Loucy (cell line): Measurements from ENCODE around the gene WWOX.

Experiments used
- H2AFZ ChIP-seq: fragments of 200-600 bp; sonication (generic); 2 replicates; pipeline ENCODE4 v1.6.0; 2016; ENCODE audit warnings: antibody characterized with exemption, mild to moderate bottlenecking, low read length, moderate library complexity
- H3F3A ChIP-seq: fragments of 200-600 bp; 2 replicates; pipeline ENCODE4 v1.6.0; 2016; ENCODE audit warnings: antibody characterized with exemption, low read depth, mild to moderate bottlenecking
- H3K27me3 ChIP-seq: fragments of 200-600 bp; sonication (generic); 2 replicates; pipeline ENCODE4 v1.6.1; 2014; ENCODE audit warnings: low read length, mild to moderate bottlenecking; ENCODE audit not compliant: insufficient read depth, poor library complexity, severe bottlenecking
- H3K36me3 ChIP-seq: fragments of 200-600 bp; sonication (generic); 2 replicates; pipeline ENCODE4 v1.6.1; 2016; ENCODE audit warnings: low read length; ENCODE audit not compliant: insufficient read depth
- H3K4me1 ChIP-seq: fragments of 200-600 bp; sonication (generic); 2 replicates; pipeline ENCODE4 v1.5.1; 2014; ENCODE audit warnings: low read length, mild to moderate bottlenecking; ENCODE audit not compliant: insufficient read depth, poor library complexity, severe bottlenecking
- H3K4me2 ChIP-seq: fragments of 200-600 bp; sonication (generic); 2 replicates; pipeline ENCODE4 v1.6.0; 2014; ENCODE audit warnings: antibody characterized with exemption, low read length, low read depth, mild to moderate bottlenecking; ENCODE audit not compliant: poor library complexity, severe bottlenecking
- H3K4me3 ChIP-seq: fragments of 200-600 bp; sonication (generic); 2 replicates; pipeline ENCODE4 v1.5.1; 2014; ENCODE audit warnings: low read length, mild to moderate bottlenecking, mixed read lengths; ENCODE audit not compliant: poor library complexity, severe bottlenecking
- H3K79me2 ChIP-seq: fragments of 200-600 bp; sonication (generic); 2 replicates; pipeline ENCODE4 v1.6.1; 2014; ENCODE audit warnings: low read length; ENCODE audit not compliant: insufficient read depth
- H3K9ac ChIP-seq: fragments of 200-600 bp; sonication (generic); 2 replicates; pipeline ENCODE4 v1.6.0; 2014; ENCODE audit warnings: mild to moderate bottlenecking, low read depth, low read length, moderate library complexity; ENCODE audit not compliant: poor library complexity, severe bottlenecking
- H3K9me2 ChIP-seq: fragments of 200-600 bp; sonication (generic); replicated peaks from 2 replicates; pipeline ENCODE4 v1.6.1; 2016; ENCODE audit warnings: low read depth, low read length, mixed read lengths
- H3K9me3 ChIP-seq: fragments of 200-600 bp; sonication (generic); 2 replicates; pipeline ENCODE4 v1.6.1; 2014; ENCODE audit warnings: mild to moderate bottlenecking, antibody characterized with exemption, low read length, low read depth; ENCODE audit not compliant: insufficient read depth
- H4K20me1 ChIP-seq: fragments of 200-600 bp; sonication (generic); 2 replicates; pipeline ENCODE4 v1.6.0; 2014; ENCODE audit warnings: antibody characterized with exemption, low read length, mild to moderate bottlenecking; ENCODE audit not compliant: insufficient read depth, poor library complexity, severe bottlenecking
- CTCF ChIP-seq: fragments of 200-600 bp; sonication (generic); conservative IDR thresholded peaks from 2 replicates; pipeline ENCODE4 v1.5.1; 2014; ENCODE audit warnings: mild to moderate bottlenecking, antibody characterized with exemption, low read length
- EZH2phosphoT487 ChIP-seq: fragments of 200-600 bp; IDR thresholded peaks from 2 replicates; pipeline ENCODE4 v1.6.1; 2018; ENCODE audit warnings: antibody characterized with exemption, mild to moderate bottlenecking, moderate library complexity, borderline replicate concordance

WWOX gene

GRCh38 chr16:78177218-78177617 is 77.8 kb downstream of the WWOX start:
- no peaks in the 10 kb centered on the region for H3K9me2 ChIP-seq
- no peak overlapping the region for H3K4me2 ChIP-seq
- no peaks in the 10 kb centered on the region for H3K9me3 ChIP-seq
- no peak overlapping the region for H3K9ac ChIP-seq
- peaks cover 13% of the 10 kb centered on the region for H3K4me1 ChIP-seq
- TF ChIP-seq CTCF, result no peak
- no peak for TF ChIP-seq EZH2phosphoT487
- H2AFZ ChIP-seq, result 0 out of 2 replicates have a peak overlapping the region, but pooled peaks have one; percentile 77
- no peaks in the 10 kb centered on the region for H3K27me3 ChIP-seq
- no peaks in the 10 kb centered on the region for H3F3A ChIP-seq
- no peaks in the 10 kb centered on the region for H3K79me2 ChIP-seq
- no peak overlapping the region for H3K4me3 ChIP-seq
- no peaks in the 10 kb centered on the region for H3K36me3 ChIP-seq
- H4K20me1 ChIP-seq, result no peaks in the 10 kb centered on the region

- Histone ChIP-seq H3K36me3 (no peaks in the 10 kb centered on the region), H3F3A (no peaks in the 10 kb centered on the region), H3K4me1 (peaks cover 13% of the 10 kb centered on the region), H3K9me3 (no peaks in the 10 kb centered on the region), H3K4me3 (no peak overlapping the region), H3K27me3 (no peaks in the 10 kb centered on the region), H3K79me2 (no peaks in the 10 kb centered on the region), H3K9me2 (no peaks in the 10 kb centered on the region), H2AFZ (peak overlapping the region; percentile 77), H4K20me1 (no peaks in the 10 kb centered on the region), H3K9ac (no peak overlapping the region), H3K4me2 (no peak overlapping the region)
- TF ChIP-seq CTCF, result no peak
- no peak for TF ChIP-seq EZH2phosphoT487
Measured at GRCh38 chr16:78177987-78178386, 78.5 kb downstream of the WWOX start.

- Histone ChIP-seq H3K9me3 (no peaks in the 10 kb centered on the region), H3K36me3 (no peaks in the 10 kb centered on the region), H3F3A (no peaks in the 10 kb centered on the region), H3K27me3 (no peaks in the 10 kb centered on the region), H3K4me1 (peaks cover 13% of the 10 kb centered on the region), H4K20me1 (no peaks in the 10 kb centered on the region), H3K9me2 (no peaks in the 10 kb centered on the region), H3K4me3 (no peak overlapping the region), H3K79me2 (no peaks in the 10 kb centered on the region), H3K9ac (no peak overlapping the region), H3K4me2 (no peak overlapping the region), H2AFZ (no peak overlapping the region)
- TF ChIP-seq EZH2phosphoT487 (no peak), CTCF (no peak)
Measured at GRCh38 chr16:78179666-78180065, 80.2 kb downstream of the WWOX start.
